ENCODE measurements around the gene RNF32.

DNA sequence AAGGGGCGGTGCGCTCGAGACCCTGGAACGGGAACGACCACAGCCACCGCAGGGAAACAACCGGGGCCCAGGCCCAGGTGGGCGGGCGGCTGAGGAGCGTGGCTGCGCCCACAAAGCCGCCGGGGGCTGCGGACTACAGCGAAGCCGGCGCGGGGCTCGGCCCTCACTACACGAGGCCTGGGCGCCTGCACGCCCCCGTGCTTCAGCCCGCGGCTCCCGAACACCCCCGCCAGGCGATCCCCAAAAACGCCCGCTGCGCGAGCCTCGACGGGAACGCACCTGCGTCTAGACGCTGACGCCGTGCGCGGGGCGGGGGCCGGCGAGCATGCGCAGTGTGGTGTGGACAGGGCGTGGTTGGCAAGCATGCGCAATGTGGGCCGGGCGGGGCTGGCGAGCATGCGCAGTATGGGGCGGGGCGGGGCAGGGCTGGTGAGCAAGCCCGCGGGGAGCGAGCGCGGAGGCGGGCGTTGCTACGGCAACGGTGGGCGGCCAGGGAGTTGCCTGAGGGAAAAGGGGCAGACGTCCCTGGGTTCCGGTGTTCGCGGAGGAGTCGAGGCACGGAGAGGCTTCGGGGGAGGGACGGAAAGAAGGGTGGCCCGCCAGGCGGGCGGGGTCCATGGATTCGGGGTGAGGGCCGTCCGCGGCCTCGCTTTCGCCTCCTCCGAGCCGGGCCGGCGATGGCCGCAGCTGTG lies at the start of gene RNF32:
- TF ChIP-seq, protein P1, sequence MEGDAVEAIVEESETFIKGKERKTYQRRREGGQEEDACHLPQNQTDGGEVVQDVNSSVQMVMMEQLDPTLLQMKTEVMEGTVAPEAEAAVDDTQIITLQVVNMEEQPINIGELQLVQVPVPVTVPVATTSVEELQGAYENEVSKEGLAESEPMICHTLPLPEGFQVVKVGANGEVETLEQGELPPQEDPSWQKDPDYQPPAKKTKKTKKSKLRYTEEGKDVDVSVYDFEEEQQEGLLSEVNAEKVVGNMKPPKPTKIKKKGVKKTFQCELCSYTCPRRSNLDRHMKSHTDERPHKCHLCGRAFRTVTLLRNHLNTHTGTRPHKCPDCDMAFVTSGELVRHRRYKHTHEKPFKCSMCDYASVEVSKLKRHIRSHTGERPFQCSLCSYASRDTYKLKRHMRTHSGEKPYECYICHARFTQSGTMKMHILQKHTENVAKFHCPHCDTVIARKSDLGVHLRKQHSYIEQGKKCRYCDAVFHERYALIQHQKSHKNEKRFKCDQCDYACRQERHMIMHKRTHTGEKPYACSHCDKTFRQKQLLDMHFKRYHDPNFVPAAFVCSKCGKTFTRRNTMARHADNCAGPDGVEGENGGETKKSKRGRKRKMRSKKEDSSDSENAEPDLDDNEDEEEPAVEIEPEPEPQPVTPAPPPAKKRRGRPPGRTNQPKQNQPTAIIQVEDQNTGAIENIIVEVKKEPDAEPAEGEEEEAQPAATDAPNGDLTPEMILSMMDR (IDR thresholded peaks at IDR 0.05 in 4 of 5, conservative IDR thresholded peaks at IDR 0.05 in 1 of 5): no peak
- peak; percentile 33 to 58 for TF ChIP-seq POLR2A (IDR thresholded peaks at IDR 0.05)
